Measurements from ENCODE around the gene CDH4. TPM values are rescaled to one million over a fixed set of nuclear protein-coding genes. Genes with fewer than 3 reads are reported as not detected.

The CDH4 gene
- total and polyA plus RNA-seq, 2 of the 4 experiments (the other 2 are of a cell fraction), result 1.6 to 3.5 TPM

DNA sequence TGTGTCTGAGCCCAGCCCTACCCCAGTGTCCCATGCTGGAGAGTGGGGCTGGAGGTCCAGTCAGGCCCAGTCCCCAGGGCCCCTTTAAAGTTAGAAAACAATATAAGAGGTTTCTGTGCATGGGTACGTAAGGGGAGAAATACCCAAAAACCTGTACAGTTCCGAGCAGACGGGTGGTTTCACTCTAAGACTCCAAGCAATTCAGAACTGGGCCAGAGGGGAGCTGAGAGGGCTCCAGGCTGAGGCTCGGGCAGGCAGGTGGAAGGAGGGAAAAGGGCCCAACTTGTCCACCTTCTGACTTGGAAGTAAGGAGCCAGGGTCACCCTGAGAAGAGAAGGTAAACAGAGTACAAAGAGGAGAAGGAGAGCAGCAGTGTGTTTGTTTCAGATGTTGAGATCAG, 296.0 kb downstream of the CDH4 start:
- WGBS, 2 experiments (ENCODE audit: extremely low coverage in 2 of 2, insufficient read length in 1 of 2), result no CpG with 5 or more reads among the region's 4 CpGs

More for the DNA sequence above, 296.0 kb downstream of the CDH4 start:
- Histone ChIP-seq H2BK5ac (ENCODE audit: low read depth, low read length, poor library complexity, severe bottlenecking) (no peak overlapping the region), H3K18ac (ENCODE audit: low read depth, low read length) (no peak overlapping the region), H3K4me3 (ENCODE audit: insufficient read depth, low read depth, low read length) (no peak overlapping the region), H4K20me1 (ENCODE audit: insufficient read depth, low read length) (no peaks in the 10 kb centered on the region), H3K23ac (ENCODE audit: low read depth, low read length) (no peak overlapping the region), H3K4me2 (ENCODE audit: low read depth, low read length) (no peak overlapping the region), H2BK120ac (ENCODE audit: low read depth, low read length) (no peak overlapping the region), H3K4me1 (ENCODE audit: control insufficient read depth, insufficient read depth, low read length) (no peaks in the 10 kb centered on the region), H3K56ac (ENCODE audit: extremely low read depth, insufficient read depth, low read length) (no peak overlapping the region), H2BK20ac (ENCODE audit: low read depth, low read length) (no peak overlapping the region), H3K14ac (replicated peaks; ENCODE audit: low read depth, low read length) (no peak overlapping the region), H3K27me3 (ENCODE audit: control insufficient read depth, insufficient read depth, low read length) (no peaks in the 10 kb centered on the region; the same call in 1 of the 2 replicates), H2BK15ac (ENCODE audit: low read depth, low read length) (no peak overlapping the region), H3K27ac (ENCODE audit: insufficient read depth, low read length) (no peak overlapping the region), H2AK5ac (ENCODE audit: low read depth, low read length) (no peak overlapping the region), H3K4ac (ENCODE audit: low read depth, low read length) (no peak overlapping the region), H4K8ac (ENCODE audit: low read depth in 2 of 2, low read length in 2 of 2) (no peak overlapping the region), H3K9ac (ENCODE audit: low read depth, low read length) (no peak overlapping the region), H3K9me3 (ENCODE audit: control insufficient read depth, insufficient read depth, low read length) (no peaks in the 10 kb centered on the region; the same call in 1 of the 2 replicates), H3K36me3 (ENCODE audit: control insufficient read depth, insufficient read depth, low read length) (no peaks in the 10 kb centered on the region), H2AFZ (replicated peaks; ENCODE audit: low read length, poor library complexity) (no peak overlapping the region), H3K9me1 (ENCODE audit: insufficient read depth, low read length) (peaks cover 4% of the 10 kb centered on the region; the same call in 1 of the 2 replicates), H3K79me1 (ENCODE audit: low read depth in 1 of 2, low read length in 2 of 2) (no peaks in the 10 kb centered on the region), H4K5ac (ENCODE audit: low read depth, low read length) (no peak overlapping the region), H4K91ac (ENCODE audit: insufficient read depth, low read depth, low read length) (no peak overlapping the region), H2AK9ac (replicated peaks; ENCODE audit: low read depth, low read length, poor library complexity) (no peak overlapping the region)
- intact Hi-C loops (cut with micrococcal nuclease) (no loop called here), in situ Hi-C loops (cut with MboI; ENCODE audit: low sequenced_read_pairs) (no loop called here), dilution Hi-C loops (cut with HindIII; ENCODE audit: low sequenced_read_pairs, unreplicated experiment) (no loop called here)
- ChIA-PET POLR2A (ENCODE audit: unreplicated experiment) (no interaction called here), CTCF (no interaction called here)
- no peak for TF ChIP-seq SMC3 (IDR thresholded peaks at IDR 0.05; ENCODE audit: low read depth, low read length)
- TF ChIP-seq POLR2A (IDR thresholded peaks at IDR 0.05; ENCODE audit: low read depth, low read length), result no peak
- no peak for TF ChIP-seq CEBPB (IDR thresholded peaks at IDR 0.05; ENCODE audit: low read depth, low read length)
- no peak for TF ChIP-seq RCOR1 (IDR thresholded peaks at IDR 0.05; ENCODE audit: insufficient replicate concordance, low read length)
- no peak for TF ChIP-seq BHLHE40 (IDR thresholded peaks at IDR 0.05; ENCODE audit: low read depth, low read length)
- TF ChIP-seq, protein P1, sequence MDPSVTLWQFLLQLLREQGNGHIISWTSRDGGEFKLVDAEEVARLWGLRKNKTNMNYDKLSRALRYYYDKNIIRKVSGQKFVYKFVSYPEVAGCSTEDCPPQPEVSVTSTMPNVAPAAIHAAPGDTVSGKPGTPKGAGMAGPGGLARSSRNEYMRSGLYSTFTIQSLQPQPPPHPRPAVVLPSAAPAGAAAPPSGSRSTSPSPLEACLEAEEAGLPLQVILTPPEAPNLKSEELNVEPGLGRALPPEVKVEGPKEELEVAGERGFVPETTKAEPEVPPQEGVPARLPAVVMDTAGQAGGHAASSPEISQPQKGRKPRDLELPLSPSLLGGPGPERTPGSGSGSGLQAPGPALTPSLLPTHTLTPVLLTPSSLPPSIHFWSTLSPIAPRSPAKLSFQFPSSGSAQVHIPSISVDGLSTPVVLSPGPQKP (IDR thresholded peaks at IDR 0.05; ENCODE audit: borderline replicate concordance, low read depth, low read length), result no peak
- no peak for TF ChIP-seq NFE2L2 (IDR thresholded peaks at IDR 0.05; ENCODE audit: low read depth, low read length)
- no peak for TF ChIP-seq FOS (IDR thresholded peaks at IDR 0.05; ENCODE audit: low read depth, low read length)
- TF ChIP-seq MAZ (IDR thresholded peaks at IDR 0.05; ENCODE audit: borderline replicate concordance, low read depth, low read length), result no peak
- TF ChIP-seq, protein P2, sequence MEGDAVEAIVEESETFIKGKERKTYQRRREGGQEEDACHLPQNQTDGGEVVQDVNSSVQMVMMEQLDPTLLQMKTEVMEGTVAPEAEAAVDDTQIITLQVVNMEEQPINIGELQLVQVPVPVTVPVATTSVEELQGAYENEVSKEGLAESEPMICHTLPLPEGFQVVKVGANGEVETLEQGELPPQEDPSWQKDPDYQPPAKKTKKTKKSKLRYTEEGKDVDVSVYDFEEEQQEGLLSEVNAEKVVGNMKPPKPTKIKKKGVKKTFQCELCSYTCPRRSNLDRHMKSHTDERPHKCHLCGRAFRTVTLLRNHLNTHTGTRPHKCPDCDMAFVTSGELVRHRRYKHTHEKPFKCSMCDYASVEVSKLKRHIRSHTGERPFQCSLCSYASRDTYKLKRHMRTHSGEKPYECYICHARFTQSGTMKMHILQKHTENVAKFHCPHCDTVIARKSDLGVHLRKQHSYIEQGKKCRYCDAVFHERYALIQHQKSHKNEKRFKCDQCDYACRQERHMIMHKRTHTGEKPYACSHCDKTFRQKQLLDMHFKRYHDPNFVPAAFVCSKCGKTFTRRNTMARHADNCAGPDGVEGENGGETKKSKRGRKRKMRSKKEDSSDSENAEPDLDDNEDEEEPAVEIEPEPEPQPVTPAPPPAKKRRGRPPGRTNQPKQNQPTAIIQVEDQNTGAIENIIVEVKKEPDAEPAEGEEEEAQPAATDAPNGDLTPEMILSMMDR (conservative IDR thresholded peaks at IDR 0.05; ENCODE audit: low read depth, low read length), result no peak
- TF ChIP-seq RAD21 (IDR thresholded peaks at IDR 0.05; ENCODE audit: low read length), result no peak
- TF ChIP-seq CHD1 (IDR thresholded peaks at IDR 0.05; ENCODE audit: low read depth, low read length), result no peak
- TF ChIP-seq MXI1 (IDR thresholded peaks at IDR 0.05; ENCODE audit: borderline replicate concordance, low read depth, low read length), result no peak
- no peak for TF ChIP-seq RFX5 (IDR thresholded peaks at IDR 0.05; ENCODE audit: low read depth, low read length)
- TF ChIP-seq MAFK (IDR thresholded peaks at IDR 0.05; ENCODE audit: low read depth, low read length), result no peak
- TF ChIP-seq, protein P3, sequence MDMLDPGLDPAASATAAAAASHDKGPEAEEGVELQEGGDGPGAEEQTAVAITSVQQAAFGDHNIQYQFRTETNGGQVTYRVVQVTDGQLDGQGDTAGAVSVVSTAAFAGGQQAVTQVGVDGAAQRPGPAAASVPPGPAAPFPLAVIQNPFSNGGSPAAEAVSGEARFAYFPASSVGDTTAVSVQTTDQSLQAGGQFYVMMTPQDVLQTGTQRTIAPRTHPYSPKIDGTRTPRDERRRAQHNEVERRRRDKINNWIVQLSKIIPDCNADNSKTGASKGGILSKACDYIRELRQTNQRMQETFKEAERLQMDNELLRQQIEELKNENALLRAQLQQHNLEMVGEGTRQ (IDR thresholded peaks at IDR 0.05; ENCODE audit: low read depth, low read length), result no peak
- DNase-seq (no peak), ATAC-seq (ENCODE audit: low read depth) (no peak)
- BruUV-seq (replicated peaks), result no TSS peak

All from IMR-90 (cell line).